GM13977 (cell line): Measurements from ENCODE around the gene SLC4A9.

Experiments
- DNase-seq: peaks from one replicate; pipeline ENCODE4 v3.0.0; 2012; ENCODE audit warnings: low spot score
- CTCF ChIP-seq: IDR thresholded peaks from 2 replicates; pipeline ENCODE4 v1.5.1; 2012; ENCODE audit warnings: mild to moderate bottlenecking, control low read depth; ENCODE audit not compliant: insufficient read depth; ENCODE audit errors: extremely low read depth, missing control alignments
- in situ Hi-C: fragments of 300-500 bp; cut with MboI; formaldehyde crosslinking; loops from one replicate; pipeline ENCODE4 v1.12.0; 2022; ENCODE audit warnings: low sequenced_read_pairs, low pct_unique_long_range_greater_than_20kb, mixed read lengths, inconsistent platforms; ENCODE audit not compliant: unreplicated experiment

Gene SLC4A9

DNA sequence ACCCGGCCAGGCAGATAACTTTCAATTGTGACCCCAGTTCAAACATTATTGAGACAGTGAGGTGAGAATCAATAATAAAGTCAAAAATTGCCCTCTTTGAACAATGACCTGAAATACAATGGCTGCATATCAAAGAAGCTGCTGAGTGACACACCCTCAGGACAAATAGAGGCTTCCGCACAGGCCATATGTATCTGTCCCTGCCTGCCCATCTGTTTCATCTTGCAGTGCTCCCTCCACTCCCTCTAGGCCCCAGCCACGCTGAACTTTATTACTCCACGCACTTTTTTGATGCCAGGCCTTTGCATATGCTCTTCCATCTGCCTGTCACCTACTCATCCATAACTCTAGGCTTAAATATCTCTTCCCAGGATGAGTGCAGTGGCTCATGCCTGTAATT lies 41.2 kb upstream of the SLC4A9 start:
- TF ChIP-seq CTCF: no peak
- in situ Hi-C loops: no loop called here
- no peak for DNase-seq

GRCh38 chr5:140319833-140320232 lies 40.2 kb upstream of the SLC4A9 start:
- in situ Hi-C loops: no loop called here
- no peak for TF ChIP-seq CTCF

DNA sequence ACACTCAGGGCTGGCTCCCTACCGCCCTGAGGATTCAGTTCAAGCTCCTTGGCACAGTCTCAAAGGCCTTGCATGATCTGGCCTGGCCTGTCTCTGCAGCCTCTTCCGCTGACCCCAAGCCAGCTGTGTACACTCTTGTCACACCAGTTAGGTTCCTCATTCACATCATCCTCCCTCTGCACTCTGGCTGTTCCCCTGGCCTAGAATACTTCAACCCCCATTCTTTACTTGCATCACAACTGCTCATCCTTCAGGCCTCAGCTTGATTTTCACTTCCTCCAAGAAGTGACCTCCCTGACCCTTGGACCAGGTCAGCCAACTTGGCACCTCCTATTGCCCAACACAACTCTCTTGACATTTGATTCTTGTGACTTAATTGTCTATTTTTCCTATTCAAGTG lies 38.2 kb upstream of the SLC4A9 start:
- in situ Hi-C loops: no loop called here
- no peak for TF ChIP-seq CTCF
- no peak for DNase-seq

More at GRCh38 chr5:140319833-140320232, 40.2 kb upstream of the SLC4A9 start:
- no peak for DNase-seq

GRCh38 chr5:140322751-140323731 lies 37.0 kb upstream of the SLC4A9 start:
- DNase-seq: no peak
- no peak for TF ChIP-seq CTCF
- in situ Hi-C loops: no loop called here

DNA sequence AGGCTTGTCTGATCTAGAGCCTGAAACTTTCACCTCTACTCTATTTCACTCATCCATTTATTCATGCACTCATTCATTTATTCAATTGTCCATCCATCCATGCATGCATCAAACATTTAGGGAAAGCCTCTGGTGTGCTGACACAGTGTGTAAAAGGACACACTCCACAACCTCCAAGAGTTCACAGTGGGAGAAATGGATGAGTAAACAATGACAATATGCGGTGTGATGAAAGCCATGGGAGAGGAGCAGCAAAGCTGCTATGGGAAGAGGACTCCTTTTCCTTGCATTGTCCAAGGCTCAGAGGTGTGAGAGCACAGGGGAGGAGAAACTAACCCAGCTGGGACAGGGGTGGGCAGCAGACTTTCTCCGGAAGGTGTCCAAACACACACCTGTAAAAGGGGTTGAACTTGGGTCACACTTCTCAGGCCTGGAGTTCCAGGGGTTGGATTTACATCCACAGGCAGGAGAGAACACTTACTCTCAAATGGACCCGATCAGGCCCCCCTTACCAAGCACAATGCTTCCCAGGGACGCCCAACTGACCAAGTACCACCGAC lies 35.9 kb upstream of the SLC4A9 start:
- in situ Hi-C loops: no loop called here
- TF ChIP-seq CTCF: no peak
- no peak for DNase-seq

DNA sequence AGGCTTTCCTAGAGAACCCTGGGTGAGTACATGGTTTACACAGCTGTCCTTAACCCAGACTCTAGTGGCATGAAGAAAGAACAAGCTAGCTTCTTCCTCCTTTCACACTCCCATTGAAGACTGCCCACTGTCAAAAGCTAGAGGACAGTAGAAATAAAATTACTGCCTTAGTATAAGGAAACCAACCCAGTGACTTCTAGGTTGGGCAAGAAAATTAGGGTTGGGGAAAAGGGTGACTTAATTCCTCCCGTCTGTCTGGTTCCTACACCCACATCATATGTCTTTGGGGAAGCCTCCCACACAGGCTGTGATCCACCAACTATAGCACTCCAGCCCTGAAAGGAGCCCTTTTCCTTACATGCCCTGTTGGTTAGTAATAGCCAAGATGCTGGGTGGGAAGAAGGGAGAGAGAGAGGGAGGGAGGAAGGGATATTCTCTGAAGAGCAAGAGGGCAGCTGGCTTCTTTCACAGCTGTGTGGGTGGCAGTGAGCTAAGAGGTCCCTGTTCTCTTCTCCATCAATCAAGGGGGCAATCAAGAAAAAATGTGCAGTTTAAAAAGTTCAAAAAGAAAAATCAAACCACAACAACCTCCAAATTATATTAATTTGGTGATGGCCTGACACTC lies 35.3 kb upstream of the SLC4A9 start:
- in situ Hi-C loops: no loop called here
- no peak for DNase-seq
- TF ChIP-seq CTCF: no peak
